Spleen (tissue), 11 donors: ENCODE results near the gene ARHGAP10. TPM values are rescaled to one million over a fixed set of nuclear protein-coding genes. Genes with fewer than 3 reads are reported as not detected.

ENCODE experiments used
- DNase-seq: peaks from one replicate; pipeline ENCODE4 v3.0.0-alpha.2; 2020
- H3K27ac ChIP-seq, 8 donors: fragments of 200-600 bp; sonication (generic) in 7 of 8; 1 replicate in 4 of 8; 2 replicates in 4 of 8; pipeline versions ENCODE4 v1.5.0 to v1.8.0; 2016 to 2021; ENCODE audit warnings: inconsistent platforms in 4 of 8, mild to moderate bottlenecking in 4 of 8, moderate library complexity in 1 of 8
- H3K27me3 ChIP-seq, 7 donors: fragments of 200-600 bp; sonication (generic) in 6 of 7; replicated peaks in 1 of 7; 1 replicate in 4 of 7; 2 replicates in 3 of 7; pipeline versions ENCODE4 v1.5.0 to v1.8.0; 2016 to 2021; ENCODE audit warnings: inconsistent platforms in 3 of 7, mild to moderate bottlenecking in 1 of 7
- H3K36me3 ChIP-seq, 6 donors: fragments of 200-600 bp; sonication (generic) in 5 of 6; 1 replicate in 4 of 6; 2 replicates in 2 of 6; pipeline versions ENCODE4 v1.5.0 to v1.8.0; 2016 to 2021; ENCODE audit warnings: inconsistent platforms in 2 of 6
- H3K4me1 ChIP-seq, 6 donors: fragments of 200-600 bp; sonication (generic) in 5 of 6; 1 replicate in 3 of 6; 2 replicates in 3 of 6; pipeline versions ENCODE4 v1.5.0 to v1.8.0; 2016 to 2021; ENCODE audit warnings: inconsistent platforms in 3 of 6
- H3K4me3 ChIP-seq, 8 donors: fragments of 200-600 bp; sonication (generic) in 7 of 8; 1 replicate in 4 of 8; 2 replicates in 4 of 8; pipeline versions ENCODE4 v1.5.0 to v1.8.0; 2016 to 2021; ENCODE audit warnings: inconsistent platforms in 4 of 8, mild to moderate bottlenecking in 4 of 8, moderate library complexity in 2 of 8
- H3K9me3 ChIP-seq, 8 donors: fragments of 200-600 bp; sonication (generic) in 7 of 8; 1 replicate in 4 of 8; 2 replicates in 4 of 8; pipeline versions ENCODE4 v1.5.0 to v1.8.0; 2016 to 2021; ENCODE audit warnings: inconsistent platforms in 4 of 8
- POLR2A ChIP-seq, 3 donors: fragments of 450-650 bp; IDR thresholded peaks; one replicate each; pipeline ENCODE4 v1.5.1; 2017; ENCODE audit warnings: antibody characterized with exemption in 3 of 3, mild to moderate bottlenecking in 1 of 3
- POLR2AphosphoS5 ChIP-seq, 3 donors: sonication (generic); formaldehyde crosslinking; IDR thresholded peaks; one replicate each; pipeline ENCODE4 v1.5.1; 2017; ENCODE audit warnings: antibody characterized with exemption in 3 of 3
- WGBS, 5 donors: extraction: QIAGEN DNeasy Blood & Tissue Kit in 3 of 5; methylation state at CpG; one replicate each; pipeline versions ENCODE4 v1.1.5 to v1.1.7; 2013 to 2018; 5-methylcytosine and 5-hydroxymethylcytosine counted together
- intact Hi-C: fragments of 100-400 bp; cut with DNase I; formaldehyde crosslinking; loops from one replicate; pipeline ENCODE4 v1.15.0; 2023; ENCODE audit warnings: low total_unique reads
- polyA plus RNA-seq, 3 donors: library from polyadenylated mRNA; stranded (reverse); fragments of 200-250 nt; gene quantifications; one replicate each; pipeline ENCODE4 v1.2.1, GENCODE V29; 2013
- total RNA-seq, 7 donors: library from RNA; depleted of rRNA in 3 of 7; stranded (reverse); fragments of >200 nt in 3 of 7; fragmentation: NEBNext Ultra II Directional in 4 of 7; extraction: Animal tissue kit (Norgen Biotek cat#: 25700) in 4 of 7; gene quantifications; one replicate each; pipeline versions ENCODE4 v1.1.0 to v1.2.1, GENCODE V29; 2016 to 2021
- TF ChIP-seq, protein P1 (sequence below), 11 experiments: fragments of 200-600 bp in 7 of 11; fragments of 450-650 bp in 4 of 11; sonication (generic) in 4 of 11; IDR thresholded peaks in 8 of 11; conservative IDR thresholded peaks in 3 of 11; 1 replicate in 7 of 11; 2 replicates in 4 of 11; pipeline versions ENCODE4 v1.4.0 to v1.8.0; 2016 to 2021; ENCODE audit warnings: antibody characterized with exemption in 11 of 11, inconsistent platforms in 4 of 11, mild to moderate bottlenecking in 1 of 11
- donor health status: healthy with polysubstance abuse.
- donor health status: DM: no; HTN: no; CAD: no; lungs with moderate emphysema.
- donor health status: DM: no; HTN: no; CAD: no.
- donor health status: Bipolar disorder and iron deficiency.
- donor health status: healthy.
- donor health status: DM: no; HTN: no; CAD: no.
- donor health status: DM: yes; HTN: yes; CAD: no.

The ARHGAP10 gene
- total and polyA plus RNA-seq, 10 donors, result 4.0 to 35.5 (median 13.3) TPM

- no peak for TF ChIP-seq POLR2AphosphoS5 (IDR thresholded peaks at IDR 0.05)
- TF ChIP-seq, protein P1, sequence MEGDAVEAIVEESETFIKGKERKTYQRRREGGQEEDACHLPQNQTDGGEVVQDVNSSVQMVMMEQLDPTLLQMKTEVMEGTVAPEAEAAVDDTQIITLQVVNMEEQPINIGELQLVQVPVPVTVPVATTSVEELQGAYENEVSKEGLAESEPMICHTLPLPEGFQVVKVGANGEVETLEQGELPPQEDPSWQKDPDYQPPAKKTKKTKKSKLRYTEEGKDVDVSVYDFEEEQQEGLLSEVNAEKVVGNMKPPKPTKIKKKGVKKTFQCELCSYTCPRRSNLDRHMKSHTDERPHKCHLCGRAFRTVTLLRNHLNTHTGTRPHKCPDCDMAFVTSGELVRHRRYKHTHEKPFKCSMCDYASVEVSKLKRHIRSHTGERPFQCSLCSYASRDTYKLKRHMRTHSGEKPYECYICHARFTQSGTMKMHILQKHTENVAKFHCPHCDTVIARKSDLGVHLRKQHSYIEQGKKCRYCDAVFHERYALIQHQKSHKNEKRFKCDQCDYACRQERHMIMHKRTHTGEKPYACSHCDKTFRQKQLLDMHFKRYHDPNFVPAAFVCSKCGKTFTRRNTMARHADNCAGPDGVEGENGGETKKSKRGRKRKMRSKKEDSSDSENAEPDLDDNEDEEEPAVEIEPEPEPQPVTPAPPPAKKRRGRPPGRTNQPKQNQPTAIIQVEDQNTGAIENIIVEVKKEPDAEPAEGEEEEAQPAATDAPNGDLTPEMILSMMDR (IDR thresholded peaks at IDR 0.05 in 8 of 11, conservative IDR thresholded peaks at IDR 0.05 in 3 of 11), result no peak
- TF ChIP-seq POLR2A (IDR thresholded peaks at IDR 0.05), result no peak
- Histone ChIP-seq H3K4me3 (no peak overlapping the region), H3K27me3 (no peaks in the 10 kb centered on the region), H3K9me3 (no peaks in the 10 kb centered on the region), H3K27ac (no peak overlapping the region), H3K4me1 (no peaks in the 10 kb centered on the region), H3K36me3 (peaks cover 0 to 12% (median 0%) of the 10 kb centered on the region in 6 donors)
- 84 to 89% (median 86%) methylated on average over 10 of the region's 10 CpGs for WGBS, 5 donors
- no peak for DNase-seq
- intact Hi-C loops, result no loop called here
These were observed 232.0 kb downstream of the ARHGAP10 start for GRCh38 chr4:147963839-147964238.

DNA sequence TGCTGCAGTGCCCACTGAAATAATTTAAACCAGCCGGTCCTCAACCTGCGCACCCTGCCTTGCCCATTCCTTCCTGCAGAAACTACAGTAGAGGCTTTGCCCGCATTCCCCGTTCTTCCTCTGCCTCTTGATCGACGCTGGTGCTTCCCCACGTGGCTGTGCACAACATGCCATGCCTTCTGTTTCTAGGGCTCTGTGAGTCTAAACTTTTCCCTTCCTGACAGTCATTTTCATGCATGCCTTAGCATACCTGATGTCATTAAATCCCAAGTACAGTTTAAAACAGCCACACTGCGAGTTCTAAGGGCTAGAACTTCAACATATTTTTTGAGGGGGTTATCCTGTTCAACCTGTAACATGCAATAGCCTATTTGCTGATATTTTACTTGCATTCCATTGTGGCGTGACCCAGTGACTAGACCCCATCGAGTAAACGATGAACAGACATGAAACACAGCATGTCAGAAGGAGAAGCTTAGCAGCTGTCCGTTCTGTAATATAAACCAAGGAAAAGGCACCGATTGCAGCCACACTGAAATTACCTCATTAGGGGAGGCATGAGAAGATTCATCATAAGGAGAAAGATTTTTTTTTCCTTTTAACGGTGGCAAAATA is 232.5 kb downstream of the ARHGAP10 start:
- DNase-seq, result no peak
- H3K4me3 ChIP-seq, result no peak overlapping the region
- no peaks in the 10 kb centered on the region for H3K9me3 ChIP-seq
- H3K4me1 ChIP-seq, result no peaks in the 10 kb centered on the region
- TF ChIP-seq, protein P1 (IDR thresholded peaks at IDR 0.05 in 8 of 11, conservative IDR thresholded peaks at IDR 0.05 in 3 of 11), result no peak
- no peak overlapping the region for H3K27ac ChIP-seq
- intact Hi-C loops, result no loop called here
- H3K27me3 ChIP-seq, result no peaks in the 10 kb centered on the region
- H3K36me3 ChIP-seq, result peaks cover 0 to 12% (median 0%) of the 10 kb centered on the region in 6 donors
- WGBS, 5 donors, result 75 to 92% (median 83%) methylated on average over 14 of the region's 14 CpGs

GRCh38 chr4:147965056-147965455 is 233.2 kb downstream of the ARHGAP10 start:
- Histone ChIP-seq H3K36me3 (peaks cover 0 to 12% (median 0%) of the 10 kb centered on the region in 6 donors), H3K27me3 (no peaks in the 10 kb centered on the region), H3K4me1 (peaks cover 0 to 2% (median 0%) of the 10 kb centered on the region in 6 donors), H3K4me3 (no peak overlapping the region), H3K27ac (no peak overlapping the region), H3K9me3 (no peaks in the 10 kb centered on the region)
- no peak for TF ChIP-seq POLR2AphosphoS5 (IDR thresholded peaks at IDR 0.05)
- TF ChIP-seq, protein P1 (IDR thresholded peaks at IDR 0.05 in 8 of 11, conservative IDR thresholded peaks at IDR 0.05 in 3 of 11), result no peak
- TF ChIP-seq POLR2A (IDR thresholded peaks at IDR 0.05), result no peak
- WGBS, 5 donors, result 75 to 91% (median 81%) methylated on average over 3 of the region's 3 CpGs
- intact Hi-C loops, result no loop called here
- DNase-seq, result no peak

- peaks cover 0 to 5% (median 0%) of the 10 kb centered on the region in 6 donors for H3K4me1 ChIP-seq
- no peaks in the 10 kb centered on the region for H3K9me3 ChIP-seq
- H3K4me3 ChIP-seq, result no peak overlapping the region
- intact Hi-C loops, result no loop called here
- H3K27ac ChIP-seq, result no peak overlapping the region
- H3K27me3 ChIP-seq, result no peaks in the 10 kb centered on the region
- TF ChIP-seq, protein P1 (IDR thresholded peaks at IDR 0.05 in 8 of 11, conservative IDR thresholded peaks at IDR 0.05 in 3 of 11), result no peak
- TF ChIP-seq POLR2A (IDR thresholded peaks at IDR 0.05) (no peak), POLR2AphosphoS5 (IDR thresholded peaks at IDR 0.05) (no peak)
- 90 to 100% (median 91%) methylated on average over 1 of the region's 1 CpG for WGBS, 5 donors
- DNase-seq, result no peak
- H3K36me3 ChIP-seq, result peaks cover 0 to 12% (median 0%) of the 10 kb centered on the region in 6 donors
These were observed 234.0 kb downstream of the ARHGAP10 start for GRCh38 chr4:147965873-147966272.
